DOHH2 (cell line): Measurements from ENCODE around the gene TCHP.

ENCODE experiments used
- H3F3A ChIP-seq: fragments of 200-600 bp; sonication (generic), shearing (Covaris generic); 2 replicates; pipeline ENCODE4 v1.6.0; 2016; ENCODE audit warnings: antibody characterized with exemption, mild to moderate bottlenecking; ENCODE audit not compliant: control insufficient read depth, insufficient read depth
- H3K27ac ChIP-seq: fragments of 200-600 bp; sonication (generic); 2 replicates; pipeline ENCODE4 v1.5.1; 2014; ENCODE audit warnings: low read depth, mild to moderate bottlenecking, low read length, moderate library complexity
- H3K27me3 ChIP-seq: fragments of 200-600 bp; sonication (generic); 2 replicates; pipeline ENCODE4 v1.6.1; 2014; ENCODE audit warnings: mild to moderate bottlenecking, low read length, mixed read lengths; ENCODE audit not compliant: control insufficient read depth
- H3K36me3 ChIP-seq: fragments of 200-600 bp; sonication (generic); 2 replicates; pipeline ENCODE4 v1.6.1; 2014; ENCODE audit warnings: mild to moderate bottlenecking, low read length, moderate library complexity, mixed read lengths; ENCODE audit not compliant: control insufficient read depth
- H3K4me1 ChIP-seq: fragments of 200-600 bp; sonication (generic); 2 replicates; pipeline ENCODE4 v1.6.1; 2014; ENCODE audit warnings: mild to moderate bottlenecking, low read length, mixed read lengths; ENCODE audit not compliant: control insufficient read depth
- H3K4me2 ChIP-seq: fragments of 200-600 bp; sonication (generic); 2 replicates; pipeline ENCODE4 v1.6.0; 2014; ENCODE audit warnings: mild to moderate bottlenecking, low read length, moderate library complexity
- H3K4me3 ChIP-seq: fragments of 200-600 bp; sonication (generic); 2 replicates; pipeline ENCODE4 v1.5.1; 2014; ENCODE audit warnings: mild to moderate bottlenecking, low read length, mixed read lengths
- H3K79me2 ChIP-seq: fragments of 200-600 bp; sonication (generic); 2 replicates; pipeline ENCODE4 v1.6.1; 2014; ENCODE audit warnings: mild to moderate bottlenecking, low read length, mixed read lengths; ENCODE audit not compliant: control insufficient read depth
- H3K9me2 ChIP-seq: fragments of 200-600 bp; sonication (generic); replicated peaks from 2 replicates; pipeline ENCODE4 v1.6.1; 2014; ENCODE audit warnings: mild to moderate bottlenecking, low read length, mixed read lengths; ENCODE audit not compliant: control insufficient read depth
- H3K9me3 ChIP-seq: fragments of 200-600 bp; sonication (generic); 2 replicates; pipeline ENCODE4 v1.6.1; 2014; ENCODE audit warnings: antibody characterized with exemption, low read length, mixed read lengths; ENCODE audit not compliant: control insufficient read depth, insufficient read depth
- H4K20me1 ChIP-seq: fragments of 200-600 bp; sonication (generic); 2 replicates; pipeline ENCODE4 v1.6.0; 2014; ENCODE audit warnings: low read depth, mild to moderate bottlenecking, antibody characterized with exemption, low read length, moderate library complexity; ENCODE audit not compliant: control insufficient read depth, insufficient read depth
- EZH2phosphoT487 ChIP-seq: fragments of 200-600 bp; sonication (generic); IDR thresholded peaks from 2 replicates; pipeline ENCODE4 v1.6.1; 2017; ENCODE audit warnings: borderline replicate concordance, mild to moderate bottlenecking, antibody characterized with exemption, low read length, moderate library complexity, mixed read lengths
- TF ChIP-seq, protein P1 (sequence below): fragments of 200-600 bp; sonication (generic); IDR thresholded peaks from one replicate; pipeline ENCODE4 v1.5.1; 2014; ENCODE audit warnings: antibody characterized with exemption, mild to moderate bottlenecking, low read depth, low read length; ENCODE audit not compliant: poor library complexity, severe bottlenecking

The TCHP gene

DNA sequence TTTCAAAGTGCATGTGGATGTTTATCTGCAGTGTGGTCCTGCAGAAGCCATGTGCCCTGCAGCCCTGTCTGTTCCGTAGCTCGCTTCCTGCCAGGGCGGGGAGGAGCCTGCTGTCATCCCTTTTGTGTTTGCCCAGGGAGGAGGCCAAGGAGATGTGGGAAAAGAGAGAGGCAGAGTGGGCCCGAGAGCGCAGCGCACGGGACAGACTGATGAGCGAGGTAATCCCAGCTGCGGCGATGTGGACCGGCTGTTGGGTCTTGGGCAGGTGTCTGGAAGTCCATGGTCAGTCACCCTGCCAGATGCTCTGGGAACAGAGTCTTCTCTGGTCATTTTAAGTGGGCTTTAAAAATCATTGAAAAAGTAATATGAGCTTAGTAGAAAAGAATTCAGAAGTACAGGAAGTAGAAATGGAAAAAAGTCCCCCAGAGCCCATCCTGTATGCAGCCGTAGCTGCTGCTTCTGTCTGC, 12.8 kb downstream of the TCHP start:
- peaks cover 88% of the 10 kb centered on the region for H3K36me3 ChIP-seq
- TF ChIP-seq, protein P1, sequence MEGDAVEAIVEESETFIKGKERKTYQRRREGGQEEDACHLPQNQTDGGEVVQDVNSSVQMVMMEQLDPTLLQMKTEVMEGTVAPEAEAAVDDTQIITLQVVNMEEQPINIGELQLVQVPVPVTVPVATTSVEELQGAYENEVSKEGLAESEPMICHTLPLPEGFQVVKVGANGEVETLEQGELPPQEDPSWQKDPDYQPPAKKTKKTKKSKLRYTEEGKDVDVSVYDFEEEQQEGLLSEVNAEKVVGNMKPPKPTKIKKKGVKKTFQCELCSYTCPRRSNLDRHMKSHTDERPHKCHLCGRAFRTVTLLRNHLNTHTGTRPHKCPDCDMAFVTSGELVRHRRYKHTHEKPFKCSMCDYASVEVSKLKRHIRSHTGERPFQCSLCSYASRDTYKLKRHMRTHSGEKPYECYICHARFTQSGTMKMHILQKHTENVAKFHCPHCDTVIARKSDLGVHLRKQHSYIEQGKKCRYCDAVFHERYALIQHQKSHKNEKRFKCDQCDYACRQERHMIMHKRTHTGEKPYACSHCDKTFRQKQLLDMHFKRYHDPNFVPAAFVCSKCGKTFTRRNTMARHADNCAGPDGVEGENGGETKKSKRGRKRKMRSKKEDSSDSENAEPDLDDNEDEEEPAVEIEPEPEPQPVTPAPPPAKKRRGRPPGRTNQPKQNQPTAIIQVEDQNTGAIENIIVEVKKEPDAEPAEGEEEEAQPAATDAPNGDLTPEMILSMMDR, result no peak
- no peak overlapping the region for H3K4me3 ChIP-seq
- no peaks in the 10 kb centered on the region for H3K27me3 ChIP-seq
- H3K27ac ChIP-seq, result no peak overlapping the region
- 0 out of 2 replicates have a peak, but pooled peaks cover 3% of the 10 kb centered on the region for H3F3A ChIP-seq
- H3K9me3 ChIP-seq, result no peaks in the 10 kb centered on the region
- no peak overlapping the region for H3K4me2 ChIP-seq
- H3K79me2 ChIP-seq, result no peaks in the 10 kb centered on the region
- no peaks in the 10 kb centered on the region for H3K4me1 ChIP-seq
- H4K20me1 ChIP-seq, result no peaks in the 10 kb centered on the region
- no peaks in the 10 kb centered on the region for H3K9me2 ChIP-seq

DNA sequence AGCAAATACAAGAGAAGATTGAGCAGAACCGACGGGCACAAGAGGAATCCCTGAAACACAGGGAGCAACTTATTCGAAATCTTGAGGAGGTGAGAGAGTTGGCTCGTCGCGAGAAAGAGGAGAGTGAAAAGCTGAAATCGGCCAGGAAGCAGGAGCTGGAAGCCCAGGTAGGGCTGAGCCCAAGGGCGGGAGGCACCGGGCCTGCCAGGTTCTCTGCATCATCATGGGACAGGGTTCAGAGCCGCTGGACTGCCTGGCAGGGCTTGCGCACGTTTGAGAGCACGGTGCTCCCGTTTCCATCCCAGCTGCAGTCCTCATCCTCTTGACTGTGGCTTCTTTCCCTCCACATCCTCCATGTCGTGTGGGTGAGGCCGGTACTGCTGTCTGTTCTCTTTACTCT, 14.4 kb downstream of the TCHP start:
- Histone ChIP-seq H3K36me3 (peaks cover 85% of the 10 kb centered on the region), H3K4me1 (no peaks in the 10 kb centered on the region), H3K79me2 (no peaks in the 10 kb centered on the region), H4K20me1 (no peaks in the 10 kb centered on the region), H3K27ac (no peak overlapping the region), H3K9me2 (no peaks in the 10 kb centered on the region), H3K4me3 (no peak overlapping the region), H3K4me2 (no peak overlapping the region), H3F3A (0 out of 2 replicates have a peak, but pooled peaks cover 3% of the 10 kb centered on the region), H3K9me3 (no peaks in the 10 kb centered on the region), H3K27me3 (no peaks in the 10 kb centered on the region)
- TF ChIP-seq EZH2phosphoT487, result no peak
- TF ChIP-seq, protein P1, result no peak

DNA sequence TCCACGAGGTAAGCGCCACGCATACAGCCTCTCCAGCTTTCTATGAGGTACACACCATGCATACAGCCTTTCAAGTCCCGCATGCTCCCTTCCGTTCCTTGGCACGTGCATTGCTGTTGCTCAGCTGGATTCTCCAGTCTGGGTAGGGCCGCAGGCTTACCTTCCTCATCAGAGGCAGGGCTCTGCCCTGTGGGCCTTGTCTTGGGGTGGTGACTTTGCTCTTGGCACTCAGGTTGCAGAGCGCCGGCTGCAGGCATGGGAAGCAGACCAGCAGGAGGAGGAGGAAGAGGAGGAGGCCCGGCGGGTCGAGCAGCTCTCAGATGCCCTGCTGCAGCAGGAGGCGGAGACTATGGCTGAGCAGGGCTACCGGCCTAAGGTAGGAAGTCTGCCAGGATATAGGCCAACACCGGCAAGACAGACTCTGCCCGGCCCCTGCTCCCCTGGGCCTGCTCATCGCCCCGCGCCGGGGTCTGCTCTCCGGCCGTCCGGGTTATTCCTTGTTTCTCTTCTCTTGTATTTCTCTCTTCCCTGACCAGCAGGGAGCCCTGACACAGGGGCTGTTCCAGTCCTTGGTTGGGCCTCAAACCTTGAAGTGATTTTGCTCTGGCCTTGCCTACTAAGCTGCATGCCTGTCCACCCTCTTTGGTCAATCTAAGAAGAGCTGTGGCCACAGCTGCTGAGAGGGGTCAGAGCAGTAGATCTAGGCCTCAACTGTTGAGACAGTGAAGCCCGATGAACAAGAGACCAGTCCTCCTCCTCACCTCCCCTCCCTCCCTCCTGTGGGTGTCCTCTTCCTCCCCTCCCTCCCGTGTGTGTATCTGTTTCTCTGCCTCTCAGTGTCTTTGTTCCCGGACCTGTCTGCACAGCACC, 15.3 kb downstream of the TCHP start:
- Histone ChIP-seq H4K20me1 (no peaks in the 10 kb centered on the region), H3K4me2 (no peak overlapping the region), H3K36me3 (peaks cover 86% of the 10 kb centered on the region), H3K27me3 (no peaks in the 10 kb centered on the region), H3F3A (0 out of 2 replicates have a peak, but pooled peaks cover 3% of the 10 kb centered on the region), H3K4me1 (no peaks in the 10 kb centered on the region), H3K27ac (no peak overlapping the region), H3K9me2 (no peaks in the 10 kb centered on the region), H3K4me3 (no peak overlapping the region), H3K79me2 (no peaks in the 10 kb centered on the region), H3K9me3 (no peaks in the 10 kb centered on the region)
- TF ChIP-seq, protein P1, result no peak
- no peak for TF ChIP-seq EZH2phosphoT487
